SHP77 (cell line): ENCODE data around the gene DDB1.

Experiments used
- DNase-seq, 2 experiments: peaks; one replicate each; lab custom pipeline; 2025; lab: John Stamatoyannopoulos, UW

DDB1 gene

DNA sequence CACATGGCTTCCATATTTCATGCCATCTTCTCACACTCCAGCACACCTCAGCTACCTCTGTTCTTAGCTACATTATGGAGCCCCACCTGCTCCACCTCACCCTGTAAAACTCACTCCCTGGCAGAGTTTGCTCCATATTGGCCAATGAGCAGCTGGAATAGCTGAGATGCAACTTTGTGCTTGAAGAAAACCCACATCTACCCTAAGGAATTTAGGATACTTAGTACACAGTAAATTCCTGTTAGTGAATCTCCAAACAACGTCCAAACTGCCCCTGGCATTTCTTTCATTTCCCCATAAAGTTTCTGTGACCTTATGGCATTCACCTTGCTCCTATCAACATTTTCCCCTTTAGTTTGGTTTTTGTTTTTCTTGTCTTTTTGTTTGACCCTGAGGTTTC lies 35.6 kb downstream of the DDB1 start:
- no peak for DNase-seq

DNA sequence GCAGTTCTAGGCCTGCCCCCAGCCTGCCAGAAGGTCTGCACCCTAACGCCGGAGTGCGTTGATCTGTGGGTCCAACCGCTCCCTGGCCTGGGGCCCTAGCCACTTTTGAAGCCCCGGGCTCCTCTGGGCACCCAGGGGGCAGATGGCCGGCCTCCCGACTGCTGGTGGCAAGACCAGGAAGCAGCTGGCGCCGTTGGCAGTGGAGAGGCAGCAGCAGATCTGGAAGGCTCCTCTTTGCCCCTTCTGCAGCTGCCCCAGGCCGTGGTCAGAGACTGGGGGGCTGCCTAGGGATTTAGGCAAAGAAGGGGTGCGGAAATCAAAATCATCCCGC lies 37.3 kb downstream of the DDB1 start:
- DNase-seq: no peak

DNA sequence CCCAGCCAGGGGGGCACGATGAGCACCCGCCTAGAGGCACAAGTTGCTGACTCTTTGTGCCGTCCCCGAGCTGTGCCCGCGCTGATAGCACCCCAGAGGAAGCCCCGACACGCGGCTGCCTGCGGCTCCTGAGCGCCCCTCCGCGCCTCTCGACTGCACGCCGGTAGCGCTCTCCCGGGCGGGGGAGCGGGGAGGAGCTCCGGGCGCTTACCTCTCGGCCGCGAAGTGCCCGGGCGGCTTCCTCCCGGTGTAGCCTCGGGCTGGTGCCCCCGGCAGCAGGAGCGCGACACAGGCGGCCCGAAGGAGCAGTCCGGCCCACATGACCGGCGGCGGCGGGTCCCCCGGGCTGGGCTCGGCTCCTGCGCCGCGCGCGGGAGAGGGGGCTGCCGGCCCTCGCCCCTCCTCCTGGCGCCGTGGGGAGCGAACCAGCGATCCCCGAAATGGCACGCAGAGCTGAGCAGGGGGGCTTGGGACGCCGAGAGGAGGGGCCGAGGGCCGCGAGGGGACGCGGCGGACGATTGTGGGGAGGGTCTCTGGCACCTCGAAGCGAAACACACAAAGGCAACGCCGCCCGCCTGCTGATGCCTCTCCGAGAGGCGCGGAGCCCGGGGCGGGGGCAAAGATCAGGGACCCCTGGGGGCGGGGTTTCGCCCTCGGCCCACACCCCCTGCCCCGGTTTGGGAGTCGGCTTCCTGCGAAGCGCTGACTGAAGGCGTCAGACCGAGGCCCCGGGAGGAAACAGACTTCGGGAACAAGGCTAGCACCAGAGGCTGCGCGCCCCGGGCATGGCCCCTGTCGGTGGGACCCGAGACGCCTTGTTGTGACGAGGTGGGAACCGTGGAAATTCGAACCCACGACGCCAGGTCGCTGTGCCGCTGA lies 37.9 kb downstream of the DDB1 start, which contains the start of gene VWCE:
VWCE (minus strand) TSS at position 600 of the 879 bp plus-strand sequence; CDS start at position 321, 279 bp downstream.
- peak; percentile 23 to 61 for DNase-seq

DNA sequence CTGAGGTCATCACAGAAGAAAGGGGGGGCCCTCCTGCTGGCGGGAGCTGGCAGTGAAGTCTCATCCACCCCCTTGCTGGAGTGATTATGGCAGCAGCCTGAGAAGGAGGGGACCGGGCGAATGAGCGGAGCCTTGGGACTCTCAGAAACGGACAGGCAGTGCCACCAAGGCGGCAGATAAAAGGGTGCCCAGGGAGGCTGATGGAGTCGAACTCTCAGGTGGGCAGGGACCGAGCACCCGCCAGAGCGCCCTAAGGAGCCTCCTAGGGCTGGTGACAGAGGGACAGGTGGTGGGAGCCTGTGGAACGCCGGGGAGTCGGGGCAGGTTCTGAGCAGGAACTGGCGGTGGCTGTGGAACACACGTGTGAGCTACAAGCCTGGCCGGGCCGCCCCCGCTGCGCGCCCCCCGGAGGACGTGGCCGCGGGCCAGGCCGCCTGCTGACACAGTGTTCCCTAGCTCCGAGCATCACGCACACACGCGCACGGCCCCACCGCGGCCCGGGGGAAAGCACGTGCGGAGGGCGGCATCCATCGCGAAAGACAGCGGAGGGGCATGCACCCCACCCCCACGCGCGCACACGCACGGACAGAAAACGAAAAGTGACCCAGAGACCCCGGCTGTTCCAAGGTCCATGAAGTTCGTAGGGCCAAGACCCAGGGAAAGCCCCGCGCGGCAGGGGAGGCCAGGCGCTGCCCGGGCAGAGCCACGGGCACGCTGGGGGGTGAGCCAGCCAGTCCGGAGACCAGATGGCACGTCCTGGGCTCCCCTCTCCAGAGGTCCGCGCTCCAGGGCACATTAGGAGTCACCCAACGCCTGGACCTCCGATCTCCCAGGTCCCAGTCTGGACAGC lies 38.8 kb downstream of the DDB1 start:
- no peak for DNase-seq

DNA sequence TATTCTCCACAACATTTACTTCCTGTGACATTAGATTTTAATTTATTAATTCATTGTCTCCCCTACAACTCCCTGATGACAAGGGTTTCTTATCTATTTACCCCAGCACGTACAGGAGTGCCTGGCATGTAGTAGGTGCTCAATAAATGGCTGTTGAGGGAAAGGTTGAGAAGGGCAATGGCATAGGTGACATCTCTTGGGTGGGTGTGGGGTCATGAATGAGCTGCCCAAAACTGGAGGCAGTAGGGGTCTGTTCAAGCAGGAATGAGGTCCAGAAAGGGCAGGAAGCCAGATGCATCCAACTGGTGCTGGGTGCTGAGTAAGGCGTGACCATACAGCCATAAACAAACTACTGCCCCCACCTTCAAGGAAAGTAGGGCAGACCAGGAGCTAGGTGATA lies 40.5 kb downstream of the DDB1 start:
- DNase-seq: no peak

DNA sequence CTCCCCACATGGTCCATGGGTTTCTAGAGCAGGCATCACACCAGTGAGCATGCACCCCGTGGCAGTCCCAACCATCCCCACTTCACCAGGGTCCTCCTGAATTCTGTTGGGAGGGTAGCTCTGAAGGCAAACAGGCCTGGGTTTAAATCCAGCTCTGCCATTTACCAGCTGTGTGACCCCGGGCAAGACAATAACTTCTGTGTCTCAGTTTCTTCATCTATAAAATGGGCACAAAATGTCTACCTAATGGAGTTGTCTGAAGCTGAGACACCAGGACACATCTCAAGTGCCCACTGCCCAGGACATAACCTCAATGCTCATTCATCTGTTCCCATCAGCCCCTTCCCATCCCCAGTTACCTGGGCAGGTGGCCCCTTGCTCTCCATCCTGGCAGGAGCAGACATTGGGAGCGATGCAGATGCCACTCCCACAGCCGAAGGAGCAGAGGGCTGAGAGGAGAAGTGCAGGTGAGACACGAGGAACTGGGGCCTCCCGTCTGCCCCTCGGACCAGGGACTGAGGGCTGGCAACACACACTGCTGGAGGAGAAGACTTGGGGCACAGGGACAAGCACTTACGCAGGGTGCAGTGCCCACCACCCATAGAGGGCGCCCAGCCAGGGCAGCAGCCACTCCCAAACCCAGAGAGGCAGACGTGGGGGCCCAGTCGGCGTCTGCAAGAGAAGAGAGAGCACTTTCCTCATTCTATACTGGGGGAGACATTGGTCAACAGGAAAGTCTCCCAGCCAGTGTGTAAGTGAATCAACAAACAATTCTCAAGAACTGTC lies 41.8 kb downstream of the DDB1 start:
- no peak for DNase-seq

DNA sequence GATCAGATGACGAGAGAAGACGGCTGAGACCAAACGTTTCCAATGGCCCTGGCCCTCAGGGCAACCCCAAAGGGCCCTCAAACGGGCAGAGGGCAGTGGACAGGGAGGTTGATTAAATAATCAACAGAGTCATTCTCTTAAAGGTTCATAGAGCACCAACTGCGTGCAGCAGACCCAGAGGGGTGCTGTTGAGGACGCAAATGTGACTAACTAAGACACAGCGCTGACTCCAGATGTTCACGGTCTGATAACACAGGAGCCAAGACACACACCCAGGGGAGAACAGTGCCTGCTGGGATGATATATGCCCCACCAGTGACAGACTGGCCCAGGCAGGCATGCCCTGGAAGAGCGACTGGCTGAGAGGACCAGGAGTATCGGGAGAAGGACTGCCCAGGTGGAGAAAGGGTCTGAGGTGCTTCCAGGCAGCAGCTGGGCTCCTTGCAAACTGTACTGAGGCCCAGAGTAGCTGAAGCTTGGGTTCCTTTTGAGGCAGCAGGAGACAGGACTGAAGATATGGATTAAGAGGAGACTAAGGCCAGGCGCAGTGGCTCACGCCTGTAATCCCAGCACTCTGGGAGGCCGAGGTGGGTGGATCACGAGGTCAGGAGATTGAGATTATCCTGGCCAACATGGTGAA lies 45.4 kb downstream of the DDB1 start:
- no peak for DNase-seq

DNA sequence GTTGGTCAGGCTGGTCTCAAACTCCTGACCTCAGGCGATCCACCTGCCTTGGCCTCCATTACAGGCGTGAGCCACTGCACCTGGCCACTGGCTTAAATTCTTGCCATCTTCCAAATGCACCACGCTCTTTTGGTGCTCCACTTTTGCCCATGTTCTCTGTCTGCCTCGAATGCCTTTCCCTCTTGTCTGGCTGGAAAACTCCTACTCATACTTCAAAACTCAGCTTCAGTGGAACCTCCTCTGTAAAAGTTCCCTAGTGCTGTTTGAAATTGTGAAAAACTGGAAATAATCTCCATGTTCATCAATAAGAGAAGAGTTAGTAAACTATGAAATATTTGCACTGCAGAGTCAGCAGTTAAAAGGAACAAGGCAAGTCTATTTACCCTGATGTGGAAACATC lies 49.3 kb downstream of the DDB1 start:
- no peak for DNase-seq

DNA sequence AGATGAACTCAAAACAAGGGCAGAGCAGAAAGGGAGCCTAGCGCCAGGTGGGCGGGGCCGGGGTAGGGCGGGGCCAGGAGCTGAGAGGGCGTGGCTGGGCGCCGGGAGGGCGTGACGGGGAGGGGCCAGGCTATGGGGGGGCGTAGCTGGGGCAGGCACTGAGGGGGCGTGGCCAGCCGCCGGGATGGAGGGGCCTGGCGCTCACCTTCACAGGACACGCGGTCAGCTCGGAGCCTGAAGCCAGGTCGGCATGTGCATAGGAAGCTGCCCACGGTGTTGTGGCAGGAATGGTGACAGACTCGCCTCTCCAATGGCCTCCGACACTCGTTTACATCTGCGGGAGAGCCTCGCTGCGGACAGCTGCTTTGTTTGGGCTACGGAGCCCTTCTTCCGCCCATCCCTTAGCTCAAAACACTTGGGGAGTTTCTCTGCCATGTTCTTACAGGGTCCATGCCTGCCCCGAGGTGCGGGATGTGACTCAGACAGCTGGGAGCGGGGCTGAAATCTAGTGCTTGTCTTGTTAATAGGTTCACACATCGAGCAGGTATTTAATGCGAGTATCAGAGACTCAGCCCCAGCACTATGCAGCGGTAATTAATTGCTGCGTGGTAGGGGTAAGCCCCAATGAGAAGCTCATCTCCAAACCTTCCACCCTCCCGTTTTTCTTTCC lies 51.2 kb downstream of the DDB1 start:
- no peak for DNase-seq

DNA sequence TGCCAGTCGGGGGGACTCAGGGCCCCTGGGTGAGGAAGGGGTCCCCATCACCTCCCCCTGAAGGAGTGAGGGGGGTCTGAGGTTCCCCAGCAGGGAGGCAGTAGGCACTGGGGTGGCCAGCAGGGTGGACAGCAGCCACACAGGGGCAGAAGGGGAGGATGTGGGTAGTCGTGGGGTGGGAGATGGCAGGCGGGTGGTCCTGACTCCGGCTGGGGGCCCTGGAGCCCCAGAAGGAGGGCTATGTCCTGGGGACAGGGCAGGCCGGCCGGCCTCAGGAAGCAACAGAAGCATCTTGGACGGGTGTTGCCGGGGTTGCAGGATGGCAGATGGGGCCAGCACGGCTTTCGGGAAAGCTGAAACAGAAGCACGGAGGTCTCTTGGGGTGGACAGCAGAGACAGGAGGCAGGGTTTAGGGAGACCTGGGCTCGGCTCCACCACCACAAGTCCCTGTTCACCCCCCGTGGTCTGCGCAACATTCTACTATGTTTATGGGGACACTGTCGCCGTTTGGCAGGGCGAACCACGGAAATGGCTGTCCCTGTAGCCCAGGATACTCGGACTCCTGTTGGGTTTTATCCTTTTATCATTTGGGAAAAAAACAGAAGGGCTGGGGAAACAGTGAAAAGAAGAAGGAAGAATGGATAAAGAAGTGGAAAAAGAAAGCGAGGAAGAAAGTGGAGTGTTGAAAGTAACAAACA lies 51.9 kb downstream of the DDB1 start:
- no peak for DNase-seq

DNA sequence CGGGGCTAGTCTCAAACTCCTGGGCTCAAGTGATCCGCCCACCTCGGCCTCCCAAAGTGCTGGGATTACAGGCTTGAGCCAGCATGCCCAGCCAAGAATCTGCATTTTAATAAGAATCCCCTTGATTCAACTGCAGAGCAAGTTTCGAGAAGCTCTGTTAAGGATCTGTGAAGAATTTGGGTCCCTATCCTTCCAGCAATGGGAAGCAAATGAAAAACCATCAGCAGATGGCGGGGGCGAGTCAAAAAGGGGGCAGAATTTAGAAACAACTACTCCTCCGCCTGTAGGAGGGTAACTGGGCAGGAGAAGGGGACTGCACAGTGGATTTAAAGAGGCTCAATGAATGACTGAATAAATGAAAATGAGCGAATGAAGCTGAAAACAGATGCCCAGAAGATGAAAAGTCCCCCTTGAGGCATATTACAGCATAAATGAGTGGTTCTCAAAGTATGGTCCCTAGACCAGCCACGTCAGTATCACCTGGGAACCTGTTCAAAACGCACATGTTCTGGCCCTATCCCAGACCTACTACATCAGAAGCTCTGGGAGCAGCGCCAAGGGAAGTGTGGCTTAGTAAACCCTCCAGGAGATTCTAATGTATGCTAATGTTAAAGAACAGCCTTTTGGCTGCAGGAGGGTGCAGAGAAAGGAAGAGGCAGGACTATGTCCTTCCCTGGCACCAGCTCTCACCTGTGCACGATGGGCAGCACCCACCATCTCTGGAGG lies 52.8 kb downstream of the DDB1 start:
- DNase-seq: no peak

DNA sequence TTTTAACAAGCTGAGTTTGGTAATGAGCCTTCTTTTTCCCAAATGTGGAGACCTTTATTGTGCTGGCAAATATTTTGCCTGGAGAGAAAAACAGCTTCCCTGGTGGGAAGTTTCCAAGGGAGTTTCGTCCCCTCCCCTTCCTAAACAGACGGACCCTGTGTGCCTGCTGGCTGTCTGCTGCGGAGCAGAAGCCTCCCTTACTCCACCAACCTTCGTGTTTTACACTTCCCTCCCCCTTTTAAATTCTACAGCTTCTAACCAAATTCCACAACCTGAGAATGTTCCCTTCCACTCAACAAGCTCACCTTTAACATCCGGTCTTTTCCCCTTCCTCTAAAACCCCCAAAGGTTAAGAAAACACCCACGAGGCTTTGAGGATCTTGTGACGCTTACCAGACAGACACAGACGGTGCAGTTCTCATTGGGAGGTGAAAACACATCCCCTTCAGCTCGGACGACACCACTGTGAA lies 54.9 kb downstream of the DDB1 start:
- DNase-seq: no peak

DNA sequence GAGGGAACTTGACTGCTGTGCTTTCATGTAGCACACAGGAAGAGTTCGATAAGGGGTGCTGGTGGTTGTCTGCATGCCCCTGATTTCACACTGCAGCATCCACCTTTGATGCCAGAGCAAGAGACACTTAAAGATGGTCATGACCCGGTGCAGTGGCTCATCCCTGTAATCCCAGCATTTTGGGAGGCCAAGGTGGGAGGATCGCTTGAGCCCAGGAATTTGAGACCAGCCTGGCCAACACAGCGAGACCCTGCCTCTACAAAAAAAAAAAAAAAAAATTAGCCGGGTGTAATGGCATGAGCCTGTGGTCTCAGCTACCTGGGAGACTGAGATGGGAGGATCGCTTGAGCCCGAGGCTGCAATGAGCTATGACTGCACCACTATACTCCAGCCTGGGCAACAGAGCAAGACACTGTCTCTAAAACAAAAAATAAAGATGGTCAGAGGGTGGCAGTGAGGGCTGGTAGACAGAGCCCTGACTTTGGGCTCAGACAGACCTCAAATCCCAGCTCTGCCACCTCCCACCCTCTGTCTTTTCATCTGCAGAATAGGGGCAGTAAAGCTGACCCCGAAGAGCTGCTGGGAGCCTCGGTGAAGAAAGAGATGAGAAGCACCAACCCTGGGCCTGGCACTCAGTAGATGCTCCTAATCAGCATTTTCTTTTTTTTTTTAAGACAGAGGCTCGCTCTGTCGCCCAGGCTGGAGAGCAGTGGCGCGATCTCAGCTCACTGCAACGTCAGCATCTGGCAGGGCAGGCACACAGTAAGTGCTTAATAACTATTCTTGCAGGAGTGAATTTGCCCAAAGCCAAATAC lies 55.5 kb downstream of the DDB1 start:
- no peak for DNase-seq

DNA sequence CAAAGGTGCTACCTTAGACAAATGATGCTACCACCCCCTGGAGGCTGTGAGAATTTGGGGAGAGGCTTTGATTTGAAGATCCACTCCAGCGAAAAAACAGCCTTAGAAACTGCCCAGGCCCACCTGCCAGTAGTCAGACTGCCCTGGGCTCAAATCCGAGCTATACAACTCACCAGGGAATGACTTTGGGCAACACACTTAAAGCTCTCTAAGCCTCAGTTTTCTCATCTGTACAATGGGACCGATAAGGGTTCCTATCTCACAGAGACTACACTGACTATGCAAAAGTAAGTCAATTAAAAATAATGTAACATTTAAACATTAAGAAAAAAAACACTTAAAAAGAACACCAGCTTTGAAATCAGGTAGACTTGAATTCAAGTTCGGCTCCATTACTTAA lies 57.7 kb downstream of the DDB1 start:
- no peak for DNase-seq

DNA sequence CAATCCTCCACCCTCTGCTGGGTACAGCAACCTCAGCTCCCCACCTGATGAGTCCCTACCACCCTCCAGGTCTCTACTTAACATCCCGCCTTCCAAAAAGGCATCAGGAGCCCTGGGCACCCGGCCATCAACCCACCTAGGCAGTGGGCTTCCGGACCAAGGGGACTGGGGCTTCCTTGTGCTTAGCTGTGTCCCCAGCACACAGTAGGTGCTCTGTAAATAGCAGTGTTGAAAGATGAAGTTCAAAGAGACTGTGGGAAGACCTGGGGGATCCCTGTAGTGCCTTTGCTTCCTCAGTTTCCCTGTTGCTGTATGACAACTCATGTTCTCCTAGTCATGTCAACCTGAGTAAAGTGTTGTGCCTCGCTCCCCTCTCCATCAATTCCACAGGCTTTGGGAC lies 58.8 kb downstream of the DDB1 start:
- no peak for DNase-seq

DNA sequence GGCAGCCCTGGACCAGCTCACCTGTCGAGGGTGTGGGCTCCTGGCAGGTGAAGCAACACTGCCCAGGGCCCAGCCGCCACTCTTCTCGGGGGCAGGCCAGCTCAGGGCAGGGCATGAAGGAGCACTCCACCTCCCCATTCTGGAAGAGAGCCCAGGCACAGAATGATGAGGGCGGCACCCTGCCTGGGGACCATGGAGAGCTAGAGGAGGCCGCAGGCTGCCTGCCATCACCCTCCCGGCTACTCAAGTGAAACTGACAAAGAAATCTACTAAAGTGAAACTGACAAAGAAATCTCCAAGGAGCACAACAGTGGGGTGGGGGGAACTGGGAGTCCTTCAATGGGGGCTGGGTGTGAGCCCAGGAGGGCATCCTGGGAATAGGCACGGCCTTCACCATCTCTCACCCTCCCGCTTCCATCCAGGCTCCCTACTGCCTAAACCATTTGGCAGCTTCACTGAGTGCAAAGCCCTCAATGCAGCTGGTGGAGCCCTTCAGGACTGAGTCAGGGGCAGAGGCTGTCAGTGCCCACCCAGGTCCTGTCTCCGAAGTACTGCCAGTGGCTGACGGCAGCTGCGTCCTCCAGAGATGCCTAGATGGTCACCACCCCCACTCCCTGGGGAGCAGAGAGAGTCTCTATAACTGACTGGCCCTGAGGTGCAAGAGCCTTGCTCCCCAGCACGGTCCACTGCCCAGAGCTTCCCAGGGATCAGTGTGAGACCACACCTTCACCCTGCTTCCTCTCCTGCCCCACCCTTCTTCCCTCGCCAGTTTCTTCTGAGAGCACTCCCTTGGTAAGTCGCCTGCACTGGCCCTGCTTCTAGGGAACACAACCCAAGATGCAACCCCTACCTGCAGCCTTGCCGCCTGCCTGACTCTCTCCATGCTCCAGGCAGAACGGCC lies 59.5 kb downstream of the DDB1 start:
- DNase-seq: no peak

DNA sequence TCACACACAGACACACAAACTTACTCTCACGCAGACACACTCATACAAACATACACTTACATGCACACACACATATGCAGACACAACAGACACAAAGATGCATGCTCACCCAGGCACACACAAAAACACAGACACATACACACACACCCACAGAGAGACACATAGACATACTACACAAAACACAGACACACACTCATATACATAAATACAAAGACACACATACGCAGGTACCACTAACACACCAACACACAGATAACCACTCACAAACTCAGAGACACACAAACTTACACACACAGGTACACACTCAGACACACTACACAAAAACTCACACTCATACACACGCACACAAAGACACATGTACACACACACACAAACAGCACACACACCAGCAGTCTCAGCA lies 60.2 kb downstream of the DDB1 start:
- no peak for DNase-seq
